ENCODE measurements around the gene CPA4.

GRCh38 chr7:130350945-130351790 lies 58.2 kb downstream of the CPA4 start:
- TF ChIP-seq FOXA3 (CRISPR knock-in tag; IDR thresholded peaks at IDR 0.05), result no peak
- TF ChIP-seq NFATC3 (CRISPR knock-in tag; IDR thresholded peaks at IDR 0.05), result no peak
- TF ChIP-seq, protein P1, sequence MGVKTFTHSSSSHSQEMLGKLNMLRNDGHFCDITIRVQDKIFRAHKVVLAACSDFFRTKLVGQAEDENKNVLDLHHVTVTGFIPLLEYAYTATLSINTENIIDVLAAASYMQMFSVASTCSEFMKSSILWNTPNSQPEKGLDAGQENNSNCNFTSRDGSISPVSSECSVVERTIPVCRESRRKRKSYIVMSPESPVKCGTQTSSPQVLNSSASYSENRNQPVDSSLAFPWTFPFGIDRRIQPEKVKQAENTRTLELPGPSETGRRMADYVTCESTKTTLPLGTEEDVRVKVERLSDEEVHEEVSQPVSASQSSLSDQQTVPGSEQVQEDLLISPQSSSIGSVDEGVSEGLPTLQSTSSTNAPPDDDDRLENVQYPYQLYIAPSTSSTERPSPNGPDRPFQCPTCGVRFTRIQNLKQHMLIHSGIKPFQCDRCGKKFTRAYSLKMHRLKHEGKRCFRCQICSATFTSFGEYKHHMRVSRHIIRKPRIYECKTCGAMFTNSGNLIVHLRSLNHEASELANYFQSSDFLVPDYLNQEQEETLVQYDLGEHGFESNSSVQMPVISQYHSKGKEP (CRISPR knock-in tag; IDR thresholded peaks at IDR 0.05), result no peak
- no peak for TF ChIP-seq CCAR2 (optimal IDR thresholded peaks at IDR 0.05; ENCODE audit: low read depth, low read length)
- TF ChIP-seq, protein P2, sequence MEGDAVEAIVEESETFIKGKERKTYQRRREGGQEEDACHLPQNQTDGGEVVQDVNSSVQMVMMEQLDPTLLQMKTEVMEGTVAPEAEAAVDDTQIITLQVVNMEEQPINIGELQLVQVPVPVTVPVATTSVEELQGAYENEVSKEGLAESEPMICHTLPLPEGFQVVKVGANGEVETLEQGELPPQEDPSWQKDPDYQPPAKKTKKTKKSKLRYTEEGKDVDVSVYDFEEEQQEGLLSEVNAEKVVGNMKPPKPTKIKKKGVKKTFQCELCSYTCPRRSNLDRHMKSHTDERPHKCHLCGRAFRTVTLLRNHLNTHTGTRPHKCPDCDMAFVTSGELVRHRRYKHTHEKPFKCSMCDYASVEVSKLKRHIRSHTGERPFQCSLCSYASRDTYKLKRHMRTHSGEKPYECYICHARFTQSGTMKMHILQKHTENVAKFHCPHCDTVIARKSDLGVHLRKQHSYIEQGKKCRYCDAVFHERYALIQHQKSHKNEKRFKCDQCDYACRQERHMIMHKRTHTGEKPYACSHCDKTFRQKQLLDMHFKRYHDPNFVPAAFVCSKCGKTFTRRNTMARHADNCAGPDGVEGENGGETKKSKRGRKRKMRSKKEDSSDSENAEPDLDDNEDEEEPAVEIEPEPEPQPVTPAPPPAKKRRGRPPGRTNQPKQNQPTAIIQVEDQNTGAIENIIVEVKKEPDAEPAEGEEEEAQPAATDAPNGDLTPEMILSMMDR (CRISPR knock-in tag; IDR thresholded peaks at IDR 0.05), result no peak
